PC-9 (cell line): ENCODE results near the gene SEC14L3. TPM values are rescaled to one million over a fixed set of nuclear protein-coding genes. Genes with fewer than 3 reads are reported as not detected.
"Not testable (repeated sequence)": the region's sequence is repeated elsewhere in the genome, so short reads cannot be mapped to it uniquely, and the experiment has no call there.

ENCODE experiments used
- BruUV-seq: library from RNA; stranded (reverse); fragments of 400-500 nt; replicated peaks from 2 replicates; lab custom pipeline; 2021; lab: Mats Ljungman, UMichigan
- CTCF ChIA-PET: fragments of 300-600 bp; sonication (Branson Sonifier 250); formaldehyde crosslinking; loops from one replicate; lab custom pipeline; 2022; ENCODE audit warnings: antibody characterized with exemption; lab: Charles Lee
- POLR2A ChIA-PET: fragments of 300-600 bp; sonication (Branson Sonifier 250); formaldehyde crosslinking; loops from one replicate; lab custom pipeline; 2022; ENCODE audit warnings: antibody characterized with exemption; ENCODE audit not compliant: unreplicated experiment; lab: Charles Lee
- DNase-seq, 2 experiments: peaks; one replicate each; pipeline versions ENCODE4 v3.0.0 to v3.0.0-alpha.2; 2015 to 2022; ENCODE audit warnings: mixed read lengths in 1 of 2
- H2AFZ ChIP-seq: fragments of 200-600 bp; sonication (generic); 2 replicates; pipeline ENCODE4 v1.8.1; 2017; ENCODE audit warnings: antibody characterized with exemption
- H3F3A ChIP-seq: fragments of 200-600 bp; sonication (generic); 2 replicates; pipeline ENCODE4 v1.8.1; 2017; ENCODE audit warnings: antibody characterized with exemption, mild to moderate bottlenecking, low read depth; ENCODE audit not compliant: insufficient read depth
- H3K27ac ChIP-seq: fragments of 200-600 bp; sonication (generic); 2 replicates; pipeline ENCODE4 v1.6.1; 2016; ENCODE audit warnings: mixed run types
- H3K27me3 ChIP-seq: fragments of 200-600 bp; sonication (generic); 2 replicates; pipeline ENCODE4 v1.6.1; 2016; ENCODE audit warnings: low read depth, mixed run types; ENCODE audit not compliant: insufficient read depth
- H3K36me3 ChIP-seq: fragments of 200-600 bp; sonication (generic); 2 replicates; pipeline ENCODE4 v1.6.1; 2016; ENCODE audit warnings: low read depth, mixed run types
- H3K4me1 ChIP-seq: fragments of 200-600 bp; sonication (generic); replicated peaks from 2 replicates; pipeline ENCODE4 v1.6.1; 2016; ENCODE audit warnings: mixed run types; ENCODE audit not compliant: insufficient read depth
- H3K4me2 ChIP-seq: fragments of 200-600 bp; sonication (generic); 2 replicates; pipeline ENCODE4 v1.6.1; 2017; ENCODE audit warnings: mixed run types
- H3K4me3 ChIP-seq: fragments of 200-600 bp; sonication (generic); 2 replicates; pipeline ENCODE4 v1.6.1; 2016; ENCODE audit warnings: mixed run types
- H3K79me2 ChIP-seq: fragments of 200-600 bp; sonication (generic); 2 replicates; pipeline ENCODE4 v1.6.1; 2017; ENCODE audit warnings: low read depth, mixed run types
- H3K9me2 ChIP-seq: fragments of 200-600 bp; sonication (generic); 2 replicates; pipeline ENCODE4 v1.8.1; 2017; ENCODE audit warnings: mild to moderate bottlenecking; ENCODE audit not compliant: insufficient read depth
- H3K9me3 ChIP-seq: fragments of 200-600 bp; sonication (generic); 2 replicates; pipeline ENCODE4 v1.8.1; 2016; ENCODE audit warnings: low read depth; ENCODE audit not compliant: insufficient read depth
- H4K20me1 ChIP-seq: fragments of 200-600 bp; sonication (generic); 2 replicates; pipeline ENCODE4 v1.8.1; 2017; ENCODE audit not compliant: insufficient read depth
- CTCF ChIP-seq: fragments of 200-600 bp; sonication (generic); conservative IDR thresholded peaks from 2 replicates; pipeline ENCODE4 v1.6.1; 2017; ENCODE audit warnings: mixed run types, antibody characterized with exemption, mild to moderate bottlenecking, moderate library complexity
- EZH2 ChIP-seq: fragments of 200-600 bp; sonication (generic); IDR thresholded peaks from 2 replicates; pipeline ENCODE4 v1.8.0; 2017; ENCODE audit warnings: antibody characterized with exemption, low read depth
- intact Hi-C: fragments of 100-400 bp; cut with micrococcal nuclease; formaldehyde crosslinking; loops from one replicate; pipeline ENCODE4 v1.10.0; 2022; ENCODE audit not compliant: unreplicated experiment
- total RNA-seq: library from RNA; stranded (reverse); gene quantifications from 2 replicates; pipeline ENCODE4 v1.2.3, GENCODE V29; 2021

The SEC14L3 gene
- total RNA-seq, 1 experiment from 2014 or later, result not detected

GRCh38 chr22:30453731-30454510, 17.9 kb downstream of the SEC14L3 start:
- Histone ChIP-seq H2AFZ (no peak overlapping the region), H3K4me2 (no peak overlapping the region), H3K9me2 (no peaks in the 10 kb centered on the region), H3K9me3 (no peaks in the 10 kb centered on the region), H3K36me3 (no peaks in the 10 kb centered on the region), H3K4me3 (no peak overlapping the region), H3K79me2 (no peaks in the 10 kb centered on the region), H3K4me1 (no peaks in the 10 kb centered on the region), H4K20me1 (no peaks in the 10 kb centered on the region), H3K27me3 (no peaks in the 10 kb centered on the region), H3K27ac (no peak overlapping the region), H3F3A (peaks cover 6% of the 10 kb centered on the region; the same call in 1 of the 2 replicates)
- BruUV-seq, result no TSS peak
- POLR2A ChIA-PET, result no interaction called here
- no peak for DNase-seq
- CTCF ChIA-PET, result no interaction called here
- TF ChIP-seq CTCF (no peak), EZH2 (no peak)
- intact Hi-C loops, result no loop called here

- H3K36me3 ChIP-seq, result no peaks in the 10 kb centered on the region
- CTCF ChIA-PET, result no interaction called here
- no peaks in the 10 kb centered on the region for H3K79me2 ChIP-seq
- no peak overlapping the region for H3K4me3 ChIP-seq
- TF ChIP-seq EZH2, result no peak
- no peak for TF ChIP-seq CTCF
- H3F3A ChIP-seq, result peaks cover 6% of the 10 kb centered on the region; the same call in 1 of the 2 replicates
- H3K9me2 ChIP-seq, result no peaks in the 10 kb centered on the region
- no peak for DNase-seq
- no peak overlapping the region for H3K4me2 ChIP-seq
- H3K27me3 ChIP-seq, result no peaks in the 10 kb centered on the region
- POLR2A ChIA-PET, result no interaction called here
- no TSS peak for BruUV-seq
- intact Hi-C loops, result no loop called here
- no peak overlapping the region for H2AFZ ChIP-seq
- H4K20me1 ChIP-seq, result no peaks in the 10 kb centered on the region
- H3K4me1 ChIP-seq, result no peaks in the 10 kb centered on the region
- H3K9me3 ChIP-seq, result no peaks in the 10 kb centered on the region
- no peak overlapping the region for H3K27ac ChIP-seq
Measured at GRCh38 chr22:30452861-30453260, 19.0 kb downstream of the SEC14L3 start.

GRCh38 chr22:30451488-30451887, 20.3 kb downstream of the SEC14L3 start:
- H3K4me3 ChIP-seq, H3K4me2 ChIP-seq, BruUV-seq, H3K4me1 ChIP-seq, H2AFZ ChIP-seq, CTCF ChIA-PET, POLR2A ChIA-PET, H3K27ac ChIP-seq, H3K27me3 ChIP-seq, H3K9me3 ChIP-seq, DNase-seq, H4K20me1 ChIP-seq, H3F3A ChIP-seq, intact Hi-C loops, H3K79me2 ChIP-seq, H3K9me2 ChIP-seq, H3K36me3 ChIP-seq: not testable (repeated sequence)
